AG09319 (cell line): ENCODE data around the gene LAIR1.

Experiments
- DNase-seq: peaks from one replicate; pipeline ENCODE4 v3.0.0-alpha.2; 2010; ENCODE audit warnings: low read depth; ENCODE audit errors: extremely low read depth
- CTCF ChIP-seq: IDR thresholded peaks from 2 replicates; pipeline ENCODE4 v1.5.1; 2011; ENCODE audit warnings: low read depth, mild to moderate bottlenecking, inconsistent platforms, low read length, moderate library complexity

LAIR1 gene

GRCh38 chr19:54302257-54302656, 62.5 kb downstream of the LAIR1 start:
- no peak for DNase-seq
- TF ChIP-seq CTCF = no peak
